H9 (cell line): ENCODE measurements around the gene GRAMD1B. TPM values are rescaled to one million over a fixed set of nuclear protein-coding genes. Genes with fewer than 3 reads are reported as not detected.

Experiments
- DNase-seq: peaks from one replicate; pipeline ENCODE4 v3.0.0-alpha.2; 2017
- H2AFZ ChIP-seq: one replicate; pipeline ENCODE4 v1.6.1; 2013; ENCODE audit warnings: mild to moderate bottlenecking, low read length, control low read depth, moderate library complexity
- H2AK5ac ChIP-seq: 2 replicates; pipeline ENCODE4 v1.6.1; 2013; ENCODE audit warnings: low read length, control low read depth, mixed read lengths; ENCODE audit not compliant: insufficient read length
- H2BK120ac ChIP-seq: one replicate; pipeline ENCODE4 v1.6.1; 2013; ENCODE audit warnings: low read depth, mild to moderate bottlenecking, low read length, control low read depth, inconsistent platforms; ENCODE audit not compliant: poor library complexity, severe bottlenecking
- H2BK12ac ChIP-seq: 2 replicates; pipeline ENCODE4 v1.6.1; 2013; ENCODE audit warnings: low read length, control low read depth, mixed read lengths, low read depth; ENCODE audit not compliant: insufficient read length
- H2BK15ac ChIP-seq: 2 replicates; pipeline ENCODE4 v1.6.1; 2013; ENCODE audit warnings: low read depth, low read length, control low read depth
- H2BK20ac ChIP-seq: one replicate; pipeline ENCODE4 v1.6.1; 2013; ENCODE audit warnings: low read depth, mild to moderate bottlenecking, low read length, control low read depth, inconsistent platforms; ENCODE audit not compliant: poor library complexity, severe bottlenecking
- H2BK5ac ChIP-seq: 2 replicates; pipeline ENCODE4 v1.6.1; 2013; ENCODE audit warnings: low read length, control low read depth, mixed read lengths; ENCODE audit not compliant: insufficient read length
- H3K14ac ChIP-seq: 2 replicates; pipeline ENCODE4 v1.6.1; 2013; ENCODE audit warnings: low read length, control low read depth; ENCODE audit not compliant: insufficient read depth
- H3K18ac ChIP-seq: 2 replicates; pipeline ENCODE4 v1.6.1; 2013; ENCODE audit warnings: low read depth, mild to moderate bottlenecking, mixed read lengths, low read length, control low read depth; ENCODE audit not compliant: insufficient read length
- H3K23ac ChIP-seq: 2 replicates; pipeline ENCODE4 v1.6.1; 2013; ENCODE audit warnings: low read length, control low read depth, mixed read lengths, low read depth; ENCODE audit not compliant: insufficient read length
- H3K23me2 ChIP-seq: 2 replicates; pipeline ENCODE4 v1.6.1; 2013; ENCODE audit warnings: low read depth, mild to moderate bottlenecking, mixed read lengths, low read length, control low read depth; ENCODE audit not compliant: insufficient read length, poor library complexity, severe bottlenecking
- H3K27ac ChIP-seq: 2 replicates; pipeline ENCODE4 v1.5.1; 2013; ENCODE audit warnings: low read length, control low read depth, mixed read lengths, low read depth; ENCODE audit not compliant: insufficient read length
- H3K27me3 ChIP-seq: 2 replicates; pipeline ENCODE4 v1.6.1; 2013; ENCODE audit warnings: low read length, control low read depth, inconsistent platforms; ENCODE audit not compliant: insufficient read depth
- H3K4ac ChIP-seq: 2 replicates; pipeline ENCODE4 v1.6.1; 2013; ENCODE audit warnings: low read depth, mild to moderate bottlenecking, control low read depth, inconsistent platforms, low read length, moderate library complexity
- H3K4me1 ChIP-seq: 2 replicates; pipeline ENCODE4 v1.6.1; 2013; ENCODE audit warnings: low read length, control low read depth, inconsistent platforms; ENCODE audit not compliant: insufficient read depth
- H3K4me2 ChIP-seq: 2 replicates; pipeline ENCODE4 v1.6.1; 2013; ENCODE audit warnings: low read length, control low read depth, mixed read lengths; ENCODE audit not compliant: insufficient read length, insufficient read depth
- H3K56ac ChIP-seq: 2 replicates; pipeline ENCODE4 v1.6.1; 2013; ENCODE audit warnings: low read depth, mild to moderate bottlenecking, mixed read lengths, low read length, control low read depth; ENCODE audit not compliant: insufficient read length
- H3K79me1 ChIP-seq: 2 replicates; pipeline ENCODE4 v1.6.1; 2013; ENCODE audit warnings: low read depth, mild to moderate bottlenecking, moderate library complexity, low read length, control low read depth, inconsistent platforms; ENCODE audit not compliant: insufficient read depth, poor library complexity, severe bottlenecking
- H3K79me2 ChIP-seq: 2 replicates; pipeline ENCODE4 v1.6.1; 2013; ENCODE audit warnings: low read length, control low read depth, inconsistent platforms; ENCODE audit not compliant: insufficient read depth
- H3K9ac ChIP-seq: 2 replicates; pipeline ENCODE4 v1.6.1; 2013; ENCODE audit warnings: low read length, control low read depth, mixed read lengths; ENCODE audit not compliant: insufficient read length; ENCODE audit errors: extremely low read depth
- H3K9me3 ChIP-seq: one replicate; pipeline ENCODE4 v1.6.1; 2013; ENCODE audit warnings: low read depth, low read length, inconsistent platforms; ENCODE audit not compliant: control insufficient read depth
- H3T11ph ChIP-seq: one replicate; pipeline ENCODE4 v1.6.1; 2013; ENCODE audit warnings: mild to moderate bottlenecking, low read length, control low read depth, inconsistent platforms
- H4K20me1 ChIP-seq: one replicate; pipeline ENCODE4 v1.6.1; 2013; ENCODE audit not compliant: control insufficient read depth, insufficient read length, insufficient read depth
- H4K5ac ChIP-seq: 2 replicates; pipeline ENCODE4 v1.6.1; 2013; ENCODE audit warnings: low read depth, mild to moderate bottlenecking, mixed read lengths, low read length, control low read depth; ENCODE audit not compliant: insufficient read length
- H4K8ac ChIP-seq: replicated peaks from 2 replicates; pipeline ENCODE4 v1.6.1; 2013; ENCODE audit warnings: low read length, control low read depth, mixed read lengths, low read depth; ENCODE audit not compliant: insufficient read length
- H4K91ac ChIP-seq: 2 replicates; pipeline ENCODE4 v1.6.1; 2013; ENCODE audit warnings: low read depth, mild to moderate bottlenecking, moderate library complexity, mixed read lengths, low read length, control low read depth; ENCODE audit not compliant: insufficient read length
- H3K27ac Mint-ChIP-seq, 3 experiments: 2 replicates in 2 of 3; 3 replicates in 1 of 3; pipeline ENCODE4 v1.8.0; 2020 to 2021; ENCODE audit warnings: mixed read lengths in 3 of 3, mild to moderate bottlenecking in 1 of 3, moderate library complexity in 1 of 3
- H3K27me3 Mint-ChIP-seq: 2 replicates; pipeline ENCODE4 v1.8.0; 2021; ENCODE audit warnings: low read depth, mild to moderate bottlenecking, moderate library complexity, mixed read lengths
- H3K36me3 Mint-ChIP-seq, 3 experiments: 2 replicates in 2 of 3; 3 replicates in 1 of 3; pipeline ENCODE4 v1.8.0; 2020 to 2021; ENCODE audit warnings: low read depth in 3 of 3, mixed read lengths in 3 of 3; ENCODE audit not compliant: insufficient read depth in 1 of 3
- H3K4me1 Mint-ChIP-seq, 2 experiments: 2 replicates each; pipeline ENCODE4 v1.8.0; 2020; ENCODE audit warnings: mixed read lengths in 2 of 2
- H3K4me3 Mint-ChIP-seq, 2 experiments: 2 replicates in 1 of 2; 3 replicates in 1 of 2; pipeline ENCODE4 v1.8.0; 2020 to 2021; ENCODE audit warnings: mild to moderate bottlenecking in 2 of 2, mixed read lengths in 2 of 2, moderate library complexity in 1 of 2
- H3K9me3 Mint-ChIP-seq, 2 experiments: 2 replicates in 1 of 2; 3 replicates in 1 of 2; pipeline ENCODE4 v1.8.0; 2020; ENCODE audit warnings: mild to moderate bottlenecking in 2 of 2, mixed read lengths in 2 of 2, moderate library complexity in 1 of 2
- CTCF ChIP-seq: fragments of 200-600 bp; sonication (generic); conservative IDR thresholded peaks from 3 replicates; pipeline ENCODE4 v1.8.0; 2021; ENCODE audit warnings: antibody characterized with exemption, mild to moderate bottlenecking
- WGBS: extraction: QIAGEN DNeasy Blood & Tissue Kit; methylation state at CpG from one replicate; pipeline ENCODE4 v1.1.7; 2013; ENCODE audit warnings: missing lambda C conversion rate, low lambda C conversion rate, mixed read lengths; ENCODE audit not compliant: insufficient read length; ENCODE audit errors: extremely low coverage; 5-methylcytosine and 5-hydroxymethylcytosine counted together
- total RNA-seq: library from RNA; stranded (reverse); gene quantifications from 2 replicates; pipeline ENCODE4 v1.2.1, GENCODE V29; 2021

Gene GRAMD1B
- total RNA-seq, 1 experiment from 2014 or later = 25.9 TPM

- H3K27ac Mint-ChIP-seq = peak overlapping the region; percentile 50 to 94 (median 94); a peak in 6 of 7 replicates
- no peak overlapping the region for H3K4me2 ChIP-seq
Observed at GRCh38 chr11:123519055-123519796, 89.2 kb downstream of the GRAMD1B start.

More at GRCh38 chr11:123519055-123519796, 89.2 kb downstream of the GRAMD1B start:
- no peak overlapping the region for H3K23ac ChIP-seq
- Mint-ChIP-seq H3K36me3 (peaks cover 0 to 4% (median 0%) of the 10 kb centered on the region in 3 experiments; a peak in 2 of 7 replicates), H3K4me3 (peak overlapping the region in 1 of 2 experiments; percentile 9; a peak in 2 of 5 replicates), H3K27me3 (no peaks in the 10 kb centered on the region), H3K4me1 (peaks cover 39 to 42% of the 10 kb centered on the region in 2 experiments), H3K9me3 (no peaks in the 10 kb centered on the region)
- no peak overlapping the region for H3K9ac ChIP-seq
- no peak overlapping the region for H3K4ac ChIP-seq
- H4K5ac ChIP-seq = no peak overlapping the region
- H3K18ac ChIP-seq = no peak overlapping the region
- H4K8ac ChIP-seq = no peak overlapping the region
- H2BK20ac ChIP-seq = no peak overlapping the region
- H3K56ac ChIP-seq = no peak overlapping the region
- H3K9me3 ChIP-seq = no peaks in the 10 kb centered on the region
- no peaks in the 10 kb centered on the region for H3K27me3 ChIP-seq
- H2BK5ac ChIP-seq = no peak overlapping the region
- no peak overlapping the region for H3T11ph ChIP-seq
- H3K79me1 ChIP-seq = no peaks in the 10 kb centered on the region
- no peak overlapping the region for H2BK12ac ChIP-seq
- no peak overlapping the region for H2BK15ac ChIP-seq
- no CpG with 5 or more reads among the region's 11 CpGs for WGBS
- TF ChIP-seq CTCF = no peak
- H3K14ac ChIP-seq = no peak overlapping the region; the same call in 1 of the 2 replicates
- peaks cover 14% of the 10 kb centered on the region; the same call in 1 of the 2 replicates for H3K4me1 ChIP-seq
- no peaks in the 10 kb centered on the region for H3K79me2 ChIP-seq
- H3K23me2 ChIP-seq = no peaks in the 10 kb centered on the region
- H2AFZ ChIP-seq = no peak overlapping the region
- no peak overlapping the region for H2BK120ac ChIP-seq
- H4K20me1 ChIP-seq = no peaks in the 10 kb centered on the region
- no peak overlapping the region for H4K91ac ChIP-seq
- H3K27ac ChIP-seq = no peak overlapping the region
- DNase-seq = peak; percentile 46
- no peak overlapping the region for H2AK5ac ChIP-seq
